Measurements from ENCODE around the gene REXO1. TPM values are rescaled to one million over a fixed set of nuclear protein-coding genes. Genes with fewer than 3 reads are reported as not detected.

REXO1 gene
- total and polyA plus RNA-seq, 7 donors, result 13.5 to 35.2 (median 20.3) TPM

- ATAC-seq (no peak), DNase-seq (no peak)
- peaks cover 11% of the 10 kb centered on the region for H3K4me1 ChIP-seq
- no peaks in the 10 kb centered on the region for H3K9me3 ChIP-seq
- no peaks in the 10 kb centered on the region for H3K27me3 ChIP-seq (ENCODE audit: insufficient read depth in 3 of 3, low read length in 2 of 3)
- 77 to 88% (median 78%) methylated on average over 6 to 11 of the region's 11 CpGs for WGBS, 3 donors
- no peak overlapping the region for H3K27ac ChIP-seq
- no peak overlapping the region for H3K4me3 ChIP-seq
- intact Hi-C loops (cut with DNase I), result no loop called here
- H3K36me3 ChIP-seq (ENCODE audit: insufficient read depth in 1 of 2, low read depth in 1 of 2), result no peaks in the 10 kb centered on the region
- no peak for TF ChIP-seq CTCF (IDR thresholded peaks at IDR 0.05)
Measured at GRCh38 chr19:1837222-1837565, 11.1 kb downstream of the REXO1 start.

GRCh38 chr19:1836458-1837221 is 11.6 kb downstream of the REXO1 start:
- H3K27ac ChIP-seq, result no peak overlapping the region
- H3K9me3 ChIP-seq, result no peaks in the 10 kb centered on the region
- ATAC-seq (no peak), DNase-seq (no peak)
- no peaks in the 10 kb centered on the region for H3K36me3 ChIP-seq (ENCODE audit: insufficient read depth in 1 of 2, low read depth in 1 of 2)
- no peak overlapping the region for H3K4me3 ChIP-seq
- intact Hi-C loops (cut with DNase I), result no loop called here
- no peak for TF ChIP-seq CTCF (IDR thresholded peaks at IDR 0.05)
- peaks cover 7% of the 10 kb centered on the region for H3K4me1 ChIP-seq
- WGBS, 3 donors, result 91 to 92% (median 92%) methylated on average over 26 to 31 of the region's 31 CpGs
- no peaks in the 10 kb centered on the region for H3K27me3 ChIP-seq (ENCODE audit: insufficient read depth in 3 of 3, low read length in 2 of 3)

GRCh38 chr19:1833540-1833939 is 14.7 kb downstream of the REXO1 start:
- no peak overlapping the region for H3K4me3 ChIP-seq
- no peaks in the 10 kb centered on the region for H3K4me1 ChIP-seq
- H3K36me3 ChIP-seq (ENCODE audit: insufficient read depth in 1 of 2, low read depth in 1 of 2), result peaks cover 0 to 8% of the 10 kb centered on the region in 2 donors
- 44 to 58% (median 52%) methylated on average over 14 to 15 of the region's 15 CpGs for WGBS, 3 donors
- DNase-seq, result no peak
- H3K27me3 ChIP-seq (ENCODE audit: insufficient read depth in 3 of 3, low read length in 2 of 3), result no peaks in the 10 kb centered on the region
- ATAC-seq, result peak in 3 of 4 donors; percentile 11 to 16 (median 11)
- intact Hi-C loops (cut with DNase I), result no loop called here
- H3K9me3 ChIP-seq, result no peaks in the 10 kb centered on the region
- no peak overlapping the region for H3K27ac ChIP-seq
- TF ChIP-seq CTCF (IDR thresholded peaks at IDR 0.05), result no peak

- intact Hi-C loops (cut with DNase I), result no loop called here
- no peak overlapping the region for H3K4me3 ChIP-seq
- no peaks in the 10 kb centered on the region for H3K4me1 ChIP-seq
- no peaks in the 10 kb centered on the region for H3K9me3 ChIP-seq
- WGBS, 3 donors, result 82 to 86% (median 84%) methylated on average over 25 to 26 of the region's 26 CpGs
- no peak overlapping the region for H3K27ac ChIP-seq
- H3K36me3 ChIP-seq (ENCODE audit: insufficient read depth in 1 of 2, low read depth in 1 of 2), result peaks cover 3 to 22% of the 10 kb centered on the region in 2 donors
- ATAC-seq, result no peak
- no peaks in the 10 kb centered on the region for H3K27me3 ChIP-seq (ENCODE audit: insufficient read depth in 3 of 3, low read length in 2 of 3)
- no peak for TF ChIP-seq CTCF (IDR thresholded peaks at IDR 0.05)
- no peak for DNase-seq
Measured at GRCh38 chr19:1832046-1832663, 16.1 kb downstream of the REXO1 start.

All from psoas muscle (tissue), 8 donors.